ENCODE measurements around the gene KLF11. TPM values are rescaled to one million over a fixed set of nuclear protein-coding genes. Genes with fewer than 3 reads are reported as not detected.

The KLF11 gene
- total RNA-seq, 2 donors from 2014 or later: 38.0 to 44.5 TPM

DNA sequence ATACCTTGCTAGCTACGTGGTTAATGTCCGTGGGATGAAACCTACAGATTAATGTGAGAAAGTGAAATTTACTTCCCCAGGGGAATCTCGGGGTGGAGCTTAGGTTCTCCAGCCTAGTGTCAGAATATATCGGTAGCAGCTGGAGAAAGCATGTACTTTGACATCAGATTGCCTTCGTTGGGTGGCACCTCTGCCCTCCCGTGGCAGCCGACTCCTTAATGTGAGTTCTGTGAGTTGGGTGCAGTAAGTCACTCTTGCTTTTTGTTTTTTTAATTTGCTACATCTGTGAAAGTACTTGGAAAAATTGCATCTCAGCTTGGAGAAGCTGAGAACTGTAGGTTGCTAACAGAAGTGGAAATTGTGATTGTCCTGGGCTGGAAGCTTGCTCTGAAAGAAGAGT, 3.6 kb downstream of the KLF11 start:
- peaks cover 26% of the 10 kb centered on the region for H3K4me1 Mint-ChIP-seq
- ATAC-seq (no peak), DNase-seq (no peak)
- no peaks in the 10 kb centered on the region for H3K27me3 Mint-ChIP-seq
- H3K9me3 ChIP-seq (ENCODE audit: control insufficient read depth, low read length, poor library complexity, severe bottlenecking): no peaks in the 10 kb centered on the region
- H3K27ac Mint-ChIP-seq: peak overlapping the region; percentile 75
- no peak overlapping the region for H3K4me3 Mint-ChIP-seq
- H3K36me3 Mint-ChIP-seq (ENCODE audit: low read depth): no peaks in the 10 kb centered on the region

DNA sequence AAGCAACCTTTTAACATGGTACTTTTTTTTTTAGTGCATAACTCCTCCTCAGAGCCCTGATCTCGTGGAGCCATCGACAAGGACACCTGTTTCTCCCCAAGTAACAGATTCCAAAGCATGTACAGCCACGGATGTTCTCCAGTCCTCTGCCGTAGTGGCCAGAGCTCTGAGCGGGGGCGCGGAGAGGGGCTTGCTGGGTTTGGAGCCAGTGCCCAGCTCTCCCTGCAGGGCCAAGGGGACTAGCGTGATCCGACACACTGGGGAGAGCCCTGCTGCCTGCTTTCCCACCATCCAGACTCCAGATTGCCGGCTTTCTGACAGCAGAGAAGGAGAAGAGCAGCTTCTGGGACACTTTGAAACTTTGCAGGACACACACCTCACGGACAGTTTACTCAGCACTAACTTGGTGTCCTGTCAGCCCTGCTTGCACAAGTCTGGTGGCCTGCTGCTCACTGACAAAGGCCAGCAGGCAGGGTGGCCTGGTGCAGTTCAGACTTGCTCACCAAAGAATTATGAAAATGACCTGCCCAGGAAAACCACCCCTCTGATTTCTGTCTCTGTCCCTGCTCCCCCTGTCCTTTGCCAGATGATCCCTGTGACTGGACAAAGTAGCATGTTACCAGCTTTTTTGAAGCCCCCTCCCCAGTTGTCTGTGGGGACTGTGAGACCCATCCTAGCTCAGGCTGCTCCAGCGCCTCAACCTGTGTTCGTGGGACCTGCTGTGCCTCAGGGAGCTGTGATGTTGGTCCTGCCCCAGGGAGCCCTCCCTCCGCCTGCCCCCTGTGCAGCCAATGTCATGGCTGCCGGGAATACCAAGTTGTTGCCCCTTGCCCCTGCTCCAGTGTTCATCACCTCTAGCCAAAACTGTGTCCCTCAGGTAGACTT, 4.5 kb downstream of the KLF11 start:
- Mint-ChIP-seq H3K27ac (peak overlapping the region; percentile 75), H3K4me3 (peak overlapping the region; percentile 15), H3K36me3 (ENCODE audit: low read depth) (no peaks in the 10 kb centered on the region), H3K4me1 (peaks cover 18% of the 10 kb centered on the region), H3K27me3 (no peaks in the 10 kb centered on the region)
- H3K9me3 ChIP-seq (ENCODE audit: control insufficient read depth, low read length, poor library complexity, severe bottlenecking): no peaks in the 10 kb centered on the region
- DNase-seq: no peak
- no peak for ATAC-seq

DNA sequence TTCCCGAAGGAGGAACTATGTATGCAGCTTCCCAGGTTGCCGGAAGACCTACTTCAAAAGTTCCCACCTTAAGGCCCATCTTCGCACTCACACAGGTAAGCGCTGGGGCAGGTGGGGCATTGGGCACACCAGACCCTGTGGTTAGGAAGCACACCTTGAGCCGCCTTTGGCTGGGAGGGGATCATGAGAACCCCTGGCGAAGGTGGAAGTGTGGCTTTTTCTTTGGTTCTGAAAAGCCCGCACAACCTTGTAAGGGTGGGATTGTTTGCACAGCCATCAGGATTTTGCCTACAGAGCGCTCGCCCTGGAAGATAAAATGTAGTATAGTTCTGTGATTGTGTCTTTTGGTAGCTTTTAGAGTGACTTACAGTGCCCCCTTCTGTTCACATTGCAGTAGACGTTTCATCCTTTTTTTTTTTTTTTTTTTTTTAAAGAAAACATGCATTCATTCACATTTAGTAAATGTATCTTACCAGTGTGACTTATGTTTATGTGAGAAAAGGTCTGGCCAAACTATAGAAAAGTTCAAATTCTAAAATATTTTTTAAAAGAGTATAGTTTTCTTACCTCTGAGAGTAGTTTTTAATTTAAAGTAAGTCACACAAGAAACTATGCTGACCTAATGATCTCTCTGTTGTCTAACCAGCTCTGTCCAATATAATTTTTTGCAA, 5.3 kb downstream of the KLF11 start:
- Mint-ChIP-seq H3K4me3 (no peak overlapping the region), H3K36me3 (ENCODE audit: low read depth) (no peaks in the 10 kb centered on the region)

DNA sequence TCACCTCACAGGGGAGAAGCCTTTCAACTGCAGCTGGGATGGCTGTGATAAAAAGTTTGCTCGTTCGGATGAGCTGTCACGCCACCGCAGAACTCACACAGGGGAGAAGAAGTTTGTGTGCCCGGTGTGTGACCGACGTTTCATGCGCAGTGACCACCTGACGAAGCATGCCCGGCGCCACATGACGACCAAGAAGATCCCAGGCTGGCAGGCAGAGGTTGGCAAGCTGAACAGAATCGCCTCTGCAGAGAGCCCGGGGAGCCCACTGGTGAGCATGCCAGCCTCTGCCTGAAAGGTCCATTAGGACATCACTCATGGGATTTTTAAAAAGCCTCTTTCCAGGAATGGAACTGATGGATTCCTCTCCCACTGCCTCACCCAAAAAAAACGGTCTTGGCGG, 8.9 kb downstream of the KLF11 start:
- no peaks in the 10 kb centered on the region for H3K27me3 Mint-ChIP-seq
- no peak overlapping the region for H3K27ac Mint-ChIP-seq
- peaks cover 10% of the 10 kb centered on the region for H3K4me1 Mint-ChIP-seq
- H3K9me3 ChIP-seq (ENCODE audit: control insufficient read depth, low read length, poor library complexity, severe bottlenecking): no peaks in the 10 kb centered on the region
- DNase-seq: no peak
- no peaks in the 10 kb centered on the region for H3K36me3 Mint-ChIP-seq (ENCODE audit: low read depth)
- no peak for ATAC-seq
- H3K4me3 Mint-ChIP-seq: no peak overlapping the region

More for the DNA sequence above, 5.3 kb downstream of the KLF11 start:
- DNase-seq (no peak), ATAC-seq (no peak)
- H3K27me3 Mint-ChIP-seq: no peaks in the 10 kb centered on the region
- no peaks in the 10 kb centered on the region for H3K9me3 ChIP-seq (ENCODE audit: control insufficient read depth, low read length, poor library complexity, severe bottlenecking)
- H3K4me1 Mint-ChIP-seq: peaks cover 18% of the 10 kb centered on the region
- no peak overlapping the region for H3K27ac Mint-ChIP-seq

DNA sequence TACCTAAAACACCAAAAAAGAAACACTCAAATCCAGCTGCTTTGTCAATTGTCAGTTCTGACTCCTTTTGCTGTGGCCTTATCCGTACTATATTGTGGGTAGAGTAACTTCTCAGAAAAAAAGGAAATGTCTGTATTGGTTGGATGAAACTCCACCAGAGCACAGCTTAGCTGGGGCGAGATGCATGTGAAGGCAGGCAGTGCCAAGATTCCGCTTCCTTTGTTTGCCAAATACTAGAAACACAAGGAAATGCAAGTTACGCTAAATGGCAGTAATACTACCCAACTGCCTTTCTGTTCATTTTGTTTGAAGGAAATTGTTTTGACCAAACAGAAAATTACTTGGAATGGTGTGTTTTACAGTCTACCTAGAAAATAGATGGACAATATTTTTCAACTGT, 10.0 kb downstream of the KLF11 start:
- no peak for DNase-seq
- peaks cover 10% of the 10 kb centered on the region for H3K4me1 Mint-ChIP-seq
- H3K27ac Mint-ChIP-seq: no peak overlapping the region
- H3K36me3 Mint-ChIP-seq (ENCODE audit: low read depth): no peaks in the 10 kb centered on the region
- ATAC-seq: no peak
- no peaks in the 10 kb centered on the region for H3K9me3 ChIP-seq (ENCODE audit: control insufficient read depth, low read length, poor library complexity, severe bottlenecking)
- H3K27me3 Mint-ChIP-seq: no peaks in the 10 kb centered on the region
- no peak overlapping the region for H3K4me3 Mint-ChIP-seq

DNA sequence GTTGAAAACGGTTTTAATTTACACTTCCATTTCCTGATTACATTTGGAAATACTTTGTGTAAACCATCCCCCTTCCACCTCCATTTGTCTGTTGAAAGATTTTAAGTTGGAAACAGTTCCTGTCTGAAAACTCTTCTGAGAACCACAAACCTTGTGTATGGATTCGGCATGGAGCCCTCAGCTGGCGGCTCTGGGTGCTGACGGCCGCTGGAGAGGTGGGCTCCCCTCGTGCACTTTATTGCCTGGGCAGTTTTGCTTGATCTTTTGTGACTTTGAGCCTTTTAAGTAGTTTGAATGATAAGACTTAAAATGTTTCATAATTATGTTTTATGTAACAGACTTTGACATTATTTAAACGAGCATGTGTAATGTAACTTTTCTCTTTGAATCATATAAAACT, 11.1 kb downstream of the KLF11 start:
- peaks cover 6% of the 10 kb centered on the region for H3K4me1 Mint-ChIP-seq
- H3K27ac Mint-ChIP-seq: no peak overlapping the region
- H3K27me3 Mint-ChIP-seq: no peaks in the 10 kb centered on the region
- DNase-seq (no peak), ATAC-seq (no peak)
- H3K36me3 Mint-ChIP-seq (ENCODE audit: low read depth): no peaks in the 10 kb centered on the region
- no peaks in the 10 kb centered on the region for H3K9me3 ChIP-seq (ENCODE audit: control insufficient read depth, low read length, poor library complexity, severe bottlenecking)
- no peak overlapping the region for H3K4me3 Mint-ChIP-seq

DNA sequence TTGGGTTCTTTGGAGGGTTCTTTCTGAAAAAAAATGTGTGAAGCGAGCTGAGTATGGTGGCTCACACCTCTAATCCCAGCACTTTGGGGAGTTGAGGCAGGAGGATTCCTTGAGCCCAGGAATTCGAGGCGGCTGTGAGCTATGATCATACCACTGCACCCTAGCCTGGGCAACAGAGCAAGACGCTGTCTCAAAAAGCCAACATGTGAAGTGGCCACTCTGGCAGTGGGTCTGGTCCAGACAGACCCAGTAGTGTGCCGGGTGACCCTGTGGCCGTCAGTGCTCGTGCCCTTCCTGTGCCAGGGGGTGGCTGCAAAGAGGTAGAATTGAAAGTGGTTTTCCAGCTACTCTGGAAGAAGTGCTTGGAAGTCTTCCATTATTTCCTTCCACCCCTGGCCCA, 11.6 kb downstream of the KLF11 start:
- no peak for ATAC-seq
- H3K9me3 ChIP-seq (ENCODE audit: control insufficient read depth, low read length, poor library complexity, severe bottlenecking): no peaks in the 10 kb centered on the region
- H3K27me3 Mint-ChIP-seq: no peaks in the 10 kb centered on the region
- H3K4me3 Mint-ChIP-seq: no peak overlapping the region
- H3K4me1 Mint-ChIP-seq: peaks cover 4% of the 10 kb centered on the region
- no peaks in the 10 kb centered on the region for H3K36me3 Mint-ChIP-seq (ENCODE audit: low read depth)
- H3K27ac Mint-ChIP-seq: no peak overlapping the region
- DNase-seq: no peak

DNA sequence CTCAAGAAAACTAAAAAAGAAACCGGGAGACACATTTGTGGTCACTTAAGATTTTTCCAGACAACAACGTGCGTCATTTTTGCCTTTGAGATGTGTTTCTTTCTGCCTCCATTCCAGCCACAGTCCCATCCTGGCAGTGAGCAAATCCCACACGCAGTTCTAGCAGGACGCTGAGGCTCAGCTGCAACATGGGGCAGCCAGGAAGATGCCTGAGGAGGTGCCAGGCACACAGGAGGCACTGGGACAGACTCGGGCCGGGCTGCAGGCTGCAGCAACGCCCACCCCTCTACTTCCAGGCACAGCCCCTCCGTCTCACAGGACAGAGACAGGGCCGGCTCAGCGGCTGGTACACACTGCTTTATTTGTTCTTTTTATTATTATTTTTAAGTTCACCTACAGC, 13.1 kb downstream of the KLF11 start:
- H3K27ac Mint-ChIP-seq: no peak overlapping the region
- H3K4me1 Mint-ChIP-seq: peaks cover 6% of the 10 kb centered on the region
- no peak overlapping the region for H3K4me3 Mint-ChIP-seq
- no peaks in the 10 kb centered on the region for H3K9me3 ChIP-seq (ENCODE audit: control insufficient read depth, low read length, poor library complexity, severe bottlenecking)
- DNase-seq (no peak), ATAC-seq (no peak)
- H3K27me3 Mint-ChIP-seq: no peaks in the 10 kb centered on the region
- H3K36me3 Mint-ChIP-seq (ENCODE audit: low read depth): no peaks in the 10 kb centered on the region

DNA sequence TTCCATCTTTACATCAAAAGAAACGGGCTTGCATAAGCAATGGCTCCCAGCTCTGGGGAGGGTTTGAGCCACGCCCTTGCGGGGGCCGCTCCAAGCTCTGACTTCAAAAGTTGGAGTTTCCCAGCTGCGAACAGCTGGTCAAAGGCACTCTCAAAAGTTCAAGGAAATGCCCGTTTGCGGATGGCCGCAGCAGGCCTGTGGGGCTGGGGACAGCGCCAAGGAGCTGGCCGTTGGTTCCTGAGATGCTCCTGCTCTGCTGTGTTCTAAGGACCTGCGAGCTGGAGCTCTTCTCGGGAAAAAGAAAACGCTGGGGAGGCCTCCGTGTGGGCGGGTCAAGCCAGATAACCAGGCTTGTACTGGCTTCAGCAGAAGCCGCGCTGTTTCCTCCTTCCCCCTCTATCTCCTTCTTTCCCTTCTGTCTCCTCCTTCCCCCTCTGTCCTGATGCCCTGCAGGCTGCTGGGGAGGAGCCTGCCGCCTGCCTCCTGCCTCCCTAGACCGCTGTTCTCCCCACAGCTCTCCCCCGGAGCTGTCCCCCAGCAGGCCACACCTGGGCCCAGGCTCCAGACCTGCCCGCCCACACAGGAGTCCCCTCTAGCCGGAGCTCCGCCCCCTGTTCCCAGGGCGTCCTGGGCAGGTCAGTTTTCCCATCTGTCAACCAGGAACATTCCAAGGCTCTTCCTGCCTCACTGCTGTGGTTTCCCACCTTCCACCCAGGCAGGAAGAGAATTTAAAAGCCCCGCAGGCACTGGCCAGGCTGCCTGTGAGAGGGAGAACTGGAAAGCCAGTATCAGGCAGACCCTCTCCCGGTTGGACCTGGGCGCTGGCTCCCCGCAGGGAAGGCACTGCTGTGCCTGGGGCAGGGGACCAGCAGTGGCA, 14.1 kb downstream of the KLF11 start:
- no peak overlapping the region for H3K4me3 Mint-ChIP-seq

DNA sequence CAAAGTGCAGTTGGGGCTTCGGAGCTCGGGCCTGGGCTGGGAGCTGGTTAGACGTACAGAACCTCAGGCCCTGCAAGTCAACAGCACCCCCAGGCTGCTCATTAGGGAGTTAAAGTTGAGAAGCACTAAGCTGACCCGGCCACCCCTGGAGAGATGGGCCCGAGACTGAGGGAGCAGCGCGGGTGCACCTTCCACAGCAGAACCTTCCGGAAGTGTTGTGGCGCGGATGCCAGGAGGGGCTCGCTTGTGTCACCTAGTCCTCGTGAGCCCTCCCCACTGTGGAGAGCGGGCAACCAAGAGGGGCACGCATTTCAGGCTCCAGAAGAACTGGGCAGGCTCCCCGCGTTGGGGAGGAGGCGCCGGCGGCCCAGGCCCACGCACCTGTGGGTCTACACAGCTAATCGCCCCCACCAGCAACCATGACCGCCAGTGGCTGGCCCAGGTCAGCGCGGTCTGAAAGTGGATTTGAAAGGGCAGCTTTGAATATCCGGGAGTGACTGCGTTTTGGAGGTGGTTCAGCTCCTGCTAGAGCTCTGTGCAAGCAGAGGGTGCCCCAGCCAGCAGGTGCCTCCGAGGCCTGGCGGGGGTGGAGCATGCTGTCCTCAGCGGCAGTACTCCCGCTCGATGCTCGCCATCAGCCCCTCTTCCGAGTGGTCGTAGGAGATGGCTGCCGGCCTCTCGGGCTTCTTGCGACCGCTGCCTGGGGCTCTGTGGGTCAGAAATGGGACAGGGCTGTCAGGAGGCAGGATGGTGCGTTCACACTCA, 15.1 kb downstream of the KLF11 start:
- Mint-ChIP-seq H3K36me3 (ENCODE audit: low read depth) (no peaks in the 10 kb centered on the region), H3K4me1 (peaks cover 6% of the 10 kb centered on the region), H3K27me3 (no peaks in the 10 kb centered on the region), H3K4me3 (no peak overlapping the region), H3K27ac (no peak overlapping the region)
- H3K9me3 ChIP-seq (ENCODE audit: control insufficient read depth, low read length, poor library complexity, severe bottlenecking): no peaks in the 10 kb centered on the region
- ATAC-seq: no peak
- no peak for DNase-seq

More for the DNA sequence above, 14.1 kb downstream of the KLF11 start:
- DNase-seq (no peak), ATAC-seq (peak; percentile 25)
- Mint-ChIP-seq H3K4me1 (peaks cover 6% of the 10 kb centered on the region), H3K27me3 (no peaks in the 10 kb centered on the region), H3K27ac (no peak overlapping the region), H3K36me3 (ENCODE audit: low read depth) (no peaks in the 10 kb centered on the region)
- H3K9me3 ChIP-seq (ENCODE audit: control insufficient read depth, low read length, poor library complexity, severe bottlenecking): no peaks in the 10 kb centered on the region

DNA sequence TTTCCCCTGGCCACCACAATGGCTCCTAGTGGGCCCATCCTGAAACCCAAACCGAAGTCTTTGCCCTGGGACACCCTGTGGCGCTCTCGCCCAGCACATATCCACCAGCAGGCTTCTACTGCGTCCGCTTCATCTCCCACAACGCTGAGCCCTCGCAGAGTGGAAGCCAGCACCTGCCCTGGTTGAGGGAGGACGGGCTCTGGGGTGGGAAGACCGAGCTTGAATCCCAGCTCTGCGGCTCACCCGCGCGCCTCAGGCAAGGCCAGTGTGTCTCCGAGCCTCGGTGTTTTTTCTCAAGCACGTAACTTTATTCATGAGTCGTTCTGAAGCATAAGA, 15.6 kb downstream of the KLF11 start:
- no peaks in the 10 kb centered on the region for H3K27me3 Mint-ChIP-seq
- no peak overlapping the region for H3K4me3 Mint-ChIP-seq
- peaks cover 6% of the 10 kb centered on the region for H3K4me1 Mint-ChIP-seq
- H3K27ac Mint-ChIP-seq: no peak overlapping the region
- no peak for DNase-seq
- no peaks in the 10 kb centered on the region for H3K9me3 ChIP-seq (ENCODE audit: control insufficient read depth, low read length, poor library complexity, severe bottlenecking)
- no peak for ATAC-seq
- H3K36me3 Mint-ChIP-seq (ENCODE audit: low read depth): no peaks in the 10 kb centered on the region

DNA sequence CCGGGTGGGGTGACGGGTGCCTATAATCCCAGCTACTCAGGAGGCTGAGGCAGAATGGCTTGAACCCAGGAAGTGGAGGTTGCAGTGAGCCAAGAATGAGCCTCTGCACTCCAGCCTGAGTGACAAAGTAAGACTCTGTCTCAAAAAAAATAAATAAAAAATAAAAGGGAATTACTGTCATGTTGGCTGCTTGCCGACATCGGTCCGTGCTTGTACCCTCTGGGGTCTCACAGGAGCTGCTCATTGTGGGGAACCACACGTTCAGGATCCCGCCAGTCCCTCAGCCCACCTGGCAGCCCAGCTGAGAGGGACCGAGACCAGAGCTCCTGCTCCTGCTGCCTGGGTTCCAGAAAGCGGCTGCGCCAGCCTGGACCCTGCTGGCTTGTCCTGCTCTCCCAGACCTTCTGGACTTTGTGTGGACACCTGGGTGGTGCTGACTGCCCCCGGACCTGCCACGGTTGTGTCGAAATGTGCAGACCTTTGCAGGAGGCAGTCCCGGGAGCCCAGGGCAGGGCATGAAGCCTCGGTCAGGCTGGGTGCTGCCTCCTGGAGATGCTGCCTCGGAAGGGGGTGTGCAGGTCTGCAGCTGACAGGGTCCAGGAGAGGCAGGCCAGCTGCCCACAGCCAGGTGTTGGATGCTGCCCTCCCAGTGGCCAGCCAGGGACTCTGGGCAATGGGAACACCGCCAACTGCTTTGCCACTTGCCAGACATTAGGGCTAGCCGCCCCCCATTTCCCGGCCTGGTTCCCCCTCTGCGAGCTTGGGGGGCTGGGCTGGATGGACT, 16.4 kb downstream of the KLF11 start:
- peaks cover 6% of the 10 kb centered on the region for H3K4me1 Mint-ChIP-seq
- H3K36me3 Mint-ChIP-seq (ENCODE audit: low read depth): no peaks in the 10 kb centered on the region
- no peak overlapping the region for H3K27ac Mint-ChIP-seq
- no peak for ATAC-seq
- no peak for DNase-seq
- H3K4me3 Mint-ChIP-seq: no peak overlapping the region
- no peaks in the 10 kb centered on the region for H3K9me3 ChIP-seq (ENCODE audit: control insufficient read depth, low read length, poor library complexity, severe bottlenecking)
- H3K27me3 Mint-ChIP-seq: no peaks in the 10 kb centered on the region
